KOPT-K1 (cell line): ENCODE measurements around the gene STK10.

ENCODE experiments used
- H3K27ac ChIP-seq: fragments of 200-600 bp; sonication (generic); 2 replicates; pipeline ENCODE4 v1.5.1; 2016; ENCODE audit warnings: antibody characterized with exemption, mild to moderate bottlenecking, low read depth, low read length; ENCODE audit not compliant: poor library complexity, severe bottlenecking
- H3K36me3 ChIP-seq: fragments of 200-600 bp; sonication (generic); 2 replicates; pipeline ENCODE4 v1.5.1; 2017; ENCODE audit warnings: antibody characterized with exemption, mild to moderate bottlenecking, low read length, moderate library complexity; ENCODE audit not compliant: insufficient read depth
- H3K9me3 ChIP-seq: fragments of 200-600 bp; sonication (generic); 2 replicates; pipeline ENCODE4 v1.5.1; 2017; ENCODE audit warnings: antibody characterized with exemption, low read length, mild to moderate bottlenecking; ENCODE audit not compliant: insufficient read depth, poor library complexity, severe bottlenecking

STK10 gene

GRCh38 chr5:172065431-172066065 lies 122.5 kb downstream of the STK10 start:
- Histone ChIP-seq H3K9me3 (no peaks in the 10 kb centered on the region), H3K36me3 (peaks cover 57% of the 10 kb centered on the region), H3K27ac (no peak overlapping the region)

GRCh38 chr5:172064766-172065165 lies 123.3 kb downstream of the STK10 start:
- Histone ChIP-seq H3K27ac (no peak overlapping the region), H3K9me3 (no peaks in the 10 kb centered on the region), H3K36me3 (peaks cover 64% of the 10 kb centered on the region)

GRCh38 chr5:172064358-172064757 lies 123.7 kb downstream of the STK10 start:
- Histone ChIP-seq H3K27ac (no peak overlapping the region), H3K9me3 (no peaks in the 10 kb centered on the region), H3K36me3 (peaks cover 69% of the 10 kb centered on the region)

- H3K9me3 ChIP-seq: no peaks in the 10 kb centered on the region
- H3K36me3 ChIP-seq: peaks cover 72% of the 10 kb centered on the region
- no peak overlapping the region for H3K27ac ChIP-seq
These were observed 124.4 kb downstream of the STK10 start for GRCh38 chr5:172063463-172064235.

GRCh38 chr5:172059661-172060100 lies 128.3 kb downstream of the STK10 start:
- Histone ChIP-seq H3K9me3 (no peaks in the 10 kb centered on the region), H3K27ac (no peak overlapping the region), H3K36me3 (peaks cover 89% of the 10 kb centered on the region)

GRCh38 chr5:172058088-172058487 lies 129.9 kb downstream of the STK10 start:
- Histone ChIP-seq H3K36me3 (peaks cover 89% of the 10 kb centered on the region), H3K9me3 (no peaks in the 10 kb centered on the region), H3K27ac (no peak overlapping the region)

- Histone ChIP-seq H3K27ac (no peak overlapping the region), H3K36me3 (peaks cover 91% of the 10 kb centered on the region), H3K9me3 (no peaks in the 10 kb centered on the region)
These were observed 132.0 kb downstream of the STK10 start for GRCh38 chr5:172055996-172056395.

- H3K9me3 ChIP-seq: no peaks in the 10 kb centered on the region
- H3K27ac ChIP-seq: no peak overlapping the region
- H3K36me3 ChIP-seq: peaks cover 91% of the 10 kb centered on the region
These were observed 132.6 kb downstream of the STK10 start for GRCh38 chr5:172055421-172055820.

- Histone ChIP-seq H3K27ac (no peak overlapping the region), H3K36me3 (peaks cover 91% of the 10 kb centered on the region), H3K9me3 (no peaks in the 10 kb centered on the region)
These were observed 133.3 kb downstream of the STK10 start for GRCh38 chr5:172054611-172055153.

- Histone ChIP-seq H3K36me3 (peaks cover 94% of the 10 kb centered on the region), H3K27ac (no peak overlapping the region), H3K9me3 (no peaks in the 10 kb centered on the region)
These were observed 135.4 kb downstream of the STK10 start for GRCh38 chr5:172052450-172053236.

- Histone ChIP-seq H3K27ac (no peak overlapping the region), H3K36me3 (peaks cover 95% of the 10 kb centered on the region)
These were observed 136.2 kb downstream of the STK10 start for GRCh38 chr5:172051643-172052339.

GRCh38 chr5:172050080-172050479 lies 137.9 kb downstream of the STK10 start:
- H3K36me3 ChIP-seq: peaks cover 90% of the 10 kb centered on the region
- no peaks in the 10 kb centered on the region for H3K9me3 ChIP-seq
- no peak overlapping the region for H3K27ac ChIP-seq

More at GRCh38 chr5:172051643-172052339, 136.2 kb downstream of the STK10 start:
- no peaks in the 10 kb centered on the region for H3K9me3 ChIP-seq

GRCh38 chr5:172049226-172049796 lies 138.7 kb downstream of the STK10 start:
- Histone ChIP-seq H3K9me3 (no peaks in the 10 kb centered on the region), H3K27ac (no peak overlapping the region), H3K36me3 (peaks cover 90% of the 10 kb centered on the region)

GRCh38 chr5:172048539-172049101 lies 139.4 kb downstream of the STK10 start:
- H3K36me3 ChIP-seq: peaks cover 90% of the 10 kb centered on the region
- H3K9me3 ChIP-seq: no peaks in the 10 kb centered on the region
- no peak overlapping the region for H3K27ac ChIP-seq
